Stomach (tissue), 9 donors: Measurements from ENCODE around the gene MCRIP2. TPM values are rescaled to one million over a fixed set of nuclear protein-coding genes. Genes with fewer than 3 reads are reported as not detected.

Experiments used
- DNase-seq, 2 donors: peaks; one replicate each; pipeline versions ENCODE4 v3.0.0 to v3.0.0-alpha.2; 2013 to 2019
- H3K27ac ChIP-seq, 5 donors: fragments of 200-600 bp in 4 of 5; sonication (generic) in 4 of 5; one replicate each; pipeline ENCODE4 v1.5.1; 2013 to 2019; ENCODE audit warnings: mild to moderate bottlenecking in 1 of 5, moderate library complexity in 1 of 5
- H3K27me3 ChIP-seq, 3 donors: fragments of 200-600 bp; sonication (generic); one replicate each; pipeline ENCODE4 v1.5.1; 2017 to 2019; ENCODE audit warnings: mixed run types in 1 of 3
- H3K36me3 ChIP-seq, 4 donors: fragments of 200-600 bp; sonication (generic); 1 replicate in 3 of 4; 2 replicates in 1 of 4; pipeline ENCODE4 v1.5.1; 2016 to 2019
- H3K4me1 ChIP-seq, 4 donors: fragments of 200-600 bp; sonication (generic); one replicate each; pipeline ENCODE4 v1.5.1; 2016 to 2019
- H3K4me3 ChIP-seq, 4 donors: fragments of 200-600 bp; sonication (generic) in 3 of 4; one replicate each; pipeline ENCODE4 v1.5.1; 2016 to 2019; ENCODE audit warnings: mild to moderate bottlenecking in 1 of 4
- H3K9me3 ChIP-seq, 4 donors: fragments of 200-600 bp; sonication (generic); one replicate each; pipeline ENCODE4 v1.5.1; 2016 to 2019
- EP300 ChIP-seq: sonication (generic); formaldehyde crosslinking; IDR thresholded peaks from one replicate; pipeline ENCODE4 v1.6.1; 2017; ENCODE audit warnings: antibody characterized with exemption
- POLR2A ChIP-seq, 4 donors: fragments of 450-650 bp; IDR thresholded peaks; one replicate each; pipeline ENCODE4 v1.6.1; 2016; ENCODE audit warnings: antibody characterized with exemption in 4 of 4, control low read depth in 2 of 4, mild to moderate bottlenecking in 1 of 4, moderate library complexity in 1 of 4
- POLR2AphosphoS5 ChIP-seq, 3 donors: sonication (generic); formaldehyde crosslinking; IDR thresholded peaks; one replicate each; pipeline ENCODE4 v1.6.1; 2016; ENCODE audit warnings: antibody characterized with exemption in 3 of 3
- WGBS, 5 donors: extraction: QIAGEN DNeasy Blood & Tissue Kit in 3 of 5; methylation state at CpG; one replicate each; pipeline versions ENCODE4 v1.1.5 to v1.1.7; 2013 to 2018; 5-methylcytosine and 5-hydroxymethylcytosine counted together
- intact Hi-C: fragments of 100-400 bp; cut with DNase I; formaldehyde crosslinking; loops from one replicate; pipeline ENCODE4 v1.15.1; 2023; ENCODE audit warnings: low total_unique reads
- polyA plus RNA-seq, 3 donors: library from polyadenylated mRNA; stranded (reverse); fragments of 200-250 nt; gene quantifications; one replicate each; pipeline ENCODE4 v1.2.3, GENCODE V29; 2013
- total RNA-seq, 5 donors: library from RNA; depleted of rRNA; stranded (reverse); fragments of >200 nt; gene quantifications; one replicate each; pipeline versions ENCODE4 v1.1.0 to v1.2.3, GENCODE V29; 2014 to 2016
- TF ChIP-seq, protein P1 (sequence below), 7 experiments: fragments of 450-650 bp in 4 of 7; fragments of 200-600 bp in 3 of 7; sonication (generic) in 3 of 7; IDR thresholded peaks; one replicate each; pipeline ENCODE4 v1.5.1; 2016 to 2019; ENCODE audit warnings: antibody characterized with exemption in 7 of 7, control low read depth in 2 of 7, mild to moderate bottlenecking in 1 of 7
- donor health status: healthy with polysubstance abuse.
- donor health status: Bipolar disorder and iron deficiency.
- donor health status: healthy.

MCRIP2 gene
- total and polyA plus RNA-seq, 8 donors: 14.0 to 440 (median 89.5) TPM

DNA sequence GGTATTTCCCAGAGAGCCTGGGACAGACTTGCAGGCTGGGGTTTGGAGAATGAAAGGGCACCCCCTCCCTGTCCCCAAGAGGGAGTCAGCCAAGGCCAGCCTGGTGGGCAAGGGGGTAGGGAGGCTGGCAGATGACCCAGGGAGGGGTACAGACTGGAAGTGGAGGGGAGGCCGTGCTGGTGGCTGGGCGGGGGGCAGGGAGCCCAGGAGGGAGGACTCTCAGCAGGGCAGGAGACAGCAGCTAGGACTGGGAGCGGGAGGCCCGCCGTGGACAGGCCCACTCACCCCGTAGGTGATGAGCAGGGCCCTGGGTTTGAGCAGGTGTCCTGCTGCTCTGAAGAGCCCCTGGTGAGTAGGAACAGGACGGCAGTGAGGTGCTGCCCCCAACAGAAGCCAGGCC, 6.6 kb upstream of the MCRIP2 start:
- H3K9me3 ChIP-seq: no peaks in the 10 kb centered on the region
- peaks cover 29 to 51% (median 47%) of the 10 kb centered on the region in 4 donors for H3K4me1 ChIP-seq
- H3K27ac ChIP-seq: no peak overlapping the region
- intact Hi-C loops: no loop called here
- WGBS, 5 donors: 62 to 90% (median 81%) methylated on average over 3 to 7 of the region's 7 CpGs
- DNase-seq: no peak
- H3K4me3 ChIP-seq: peak overlapping the region; percentile 73 to 96 (median 92)
- H3K27me3 ChIP-seq: peaks cover 0 to 13% (median 0%) of the 10 kb centered on the region in 3 donors
- peaks cover 5 to 23% (median 22%) of the 10 kb centered on the region in 4 donors for H3K36me3 ChIP-seq
- TF ChIP-seq, protein P1, sequence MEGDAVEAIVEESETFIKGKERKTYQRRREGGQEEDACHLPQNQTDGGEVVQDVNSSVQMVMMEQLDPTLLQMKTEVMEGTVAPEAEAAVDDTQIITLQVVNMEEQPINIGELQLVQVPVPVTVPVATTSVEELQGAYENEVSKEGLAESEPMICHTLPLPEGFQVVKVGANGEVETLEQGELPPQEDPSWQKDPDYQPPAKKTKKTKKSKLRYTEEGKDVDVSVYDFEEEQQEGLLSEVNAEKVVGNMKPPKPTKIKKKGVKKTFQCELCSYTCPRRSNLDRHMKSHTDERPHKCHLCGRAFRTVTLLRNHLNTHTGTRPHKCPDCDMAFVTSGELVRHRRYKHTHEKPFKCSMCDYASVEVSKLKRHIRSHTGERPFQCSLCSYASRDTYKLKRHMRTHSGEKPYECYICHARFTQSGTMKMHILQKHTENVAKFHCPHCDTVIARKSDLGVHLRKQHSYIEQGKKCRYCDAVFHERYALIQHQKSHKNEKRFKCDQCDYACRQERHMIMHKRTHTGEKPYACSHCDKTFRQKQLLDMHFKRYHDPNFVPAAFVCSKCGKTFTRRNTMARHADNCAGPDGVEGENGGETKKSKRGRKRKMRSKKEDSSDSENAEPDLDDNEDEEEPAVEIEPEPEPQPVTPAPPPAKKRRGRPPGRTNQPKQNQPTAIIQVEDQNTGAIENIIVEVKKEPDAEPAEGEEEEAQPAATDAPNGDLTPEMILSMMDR (IDR thresholded peaks at IDR 0.05): no peak
- TF ChIP-seq POLR2A (IDR thresholded peaks at IDR 0.05): no peak
- TF ChIP-seq EP300: no peak
- no peak for TF ChIP-seq POLR2AphosphoS5 (IDR thresholded peaks at IDR 0.05)

DNA sequence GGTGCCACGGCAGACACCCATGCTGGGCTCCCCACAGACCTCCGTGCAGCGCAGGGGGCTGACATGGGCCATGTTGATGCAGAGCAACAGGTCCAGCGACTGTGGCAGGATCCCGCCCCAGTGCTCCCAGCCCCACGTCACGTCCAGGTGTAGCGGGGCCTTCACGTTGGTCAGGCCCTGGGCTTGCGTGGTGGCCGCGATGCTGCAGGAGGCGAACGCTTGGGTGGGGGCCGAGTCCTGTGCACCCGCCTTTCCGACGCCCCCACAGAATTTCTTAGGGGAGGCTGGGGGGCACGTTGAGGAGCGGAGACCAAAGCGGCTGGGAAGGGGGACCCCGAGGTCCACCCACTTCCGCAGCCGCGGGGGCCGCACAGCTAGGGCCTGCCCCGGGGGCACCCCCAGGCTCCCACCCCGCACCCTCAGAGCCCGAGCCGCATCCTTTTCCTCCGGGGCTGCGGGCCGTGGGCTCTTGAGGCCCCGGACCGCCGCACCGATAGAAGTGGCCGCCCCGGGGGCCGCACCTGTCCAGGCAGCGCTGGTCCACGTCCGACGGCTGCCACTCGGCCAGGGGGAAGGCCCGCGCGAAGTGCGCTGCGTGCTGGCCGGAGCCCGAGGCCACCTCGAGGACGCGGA, 5.9 kb upstream of the MCRIP2 start:
- 0 to 4% (median 3%) methylated on average over 9 to 55 of the region's 55 CpGs for WGBS, 5 donors
- peaks cover 5 to 23% (median 22%) of the 10 kb centered on the region in 4 donors for H3K36me3 ChIP-seq
- H3K9me3 ChIP-seq: no peaks in the 10 kb centered on the region
- peaks cover 23 to 45% (median 43%) of the 10 kb centered on the region in 4 donors for H3K4me1 ChIP-seq
- peaks cover 0 to 13% (median 0%) of the 10 kb centered on the region in 3 donors for H3K27me3 ChIP-seq
- peak overlapping the region; percentile 73 to 96 (median 92) for H3K4me3 ChIP-seq
- H3K27ac ChIP-seq: peak overlapping the region; percentile 90 to 99 (median 97)
- no peak for DNase-seq
- intact Hi-C loops: no loop called here
- TF ChIP-seq, protein P1 (IDR thresholded peaks at IDR 0.05): no peak
- TF ChIP-seq EP300 (no peak), POLR2A (IDR thresholded peaks at IDR 0.05) (no peak), POLR2AphosphoS5 (IDR thresholded peaks at IDR 0.05) (no peak)

DNA sequence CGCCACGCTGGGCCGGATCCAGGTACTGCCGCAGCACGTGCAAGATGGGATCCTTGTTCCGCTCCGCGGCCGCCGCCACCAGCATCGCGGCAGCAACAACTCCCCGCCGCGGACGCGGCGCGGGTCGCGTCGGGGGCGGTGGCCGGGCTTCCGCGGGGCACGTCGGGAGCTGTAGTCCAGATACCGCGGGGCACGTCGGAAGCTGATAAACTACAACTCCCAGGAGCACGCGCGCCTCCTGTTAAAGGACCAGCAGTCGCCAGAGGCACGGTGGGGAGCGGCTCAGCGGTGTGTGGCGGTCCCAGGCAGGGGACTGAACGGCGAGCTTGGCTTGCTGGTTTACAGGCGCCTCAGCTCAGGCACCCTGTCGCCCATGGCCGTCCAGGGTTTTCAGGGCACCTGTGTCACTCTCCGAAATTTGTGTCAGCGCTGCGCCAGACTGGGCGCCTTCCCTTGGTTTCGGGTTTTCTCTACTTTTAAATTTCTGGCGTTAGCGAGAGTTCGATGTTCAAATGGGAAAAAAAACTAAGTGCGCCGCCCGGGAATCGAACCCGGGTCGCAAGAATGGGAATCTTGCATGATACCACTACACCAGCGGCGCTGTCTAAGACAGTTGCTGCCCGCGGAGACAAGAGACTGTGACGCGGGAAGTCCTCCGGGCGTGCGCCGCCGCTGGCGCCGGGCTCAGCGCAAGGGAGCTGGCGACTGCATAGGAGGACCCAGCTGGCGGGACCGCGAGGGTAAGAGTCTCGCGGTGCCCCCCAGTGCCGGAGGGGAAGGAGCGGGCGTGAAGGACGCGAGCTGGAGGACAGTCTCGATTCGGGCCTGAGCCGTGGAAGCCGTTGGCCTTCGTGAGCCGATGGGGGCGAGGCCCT, 5.2 kb upstream of the MCRIP2 start, which contains the start of gene METTL26:
Gene METTL26 (minus strand): TSS at position 100 of the 875 bp plus-strand sequence. CDS start 15 bp downstream, at position 85.
- Histone ChIP-seq H3K4me1 (peaks cover 17 to 45% (median 41%) of the 10 kb centered on the region in 4 donors), H3K4me3 (peak within 1 kb of the TSS; percentile 73 to 96 (median 92)), H3K27me3 (peaks cover 0 to 7% (median 0%) of the 10 kb centered on the region in 3 donors), H3K36me3 (peaks cover 5 to 23% (median 22%) of the 10 kb centered on the region in 4 donors), H3K9me3 (no peaks in the 10 kb centered on the region), H3K27ac (peak within 1 kb of the TSS; percentile 90 to 99 (median 97))
- WGBS, 5 donors: 0 to 1% (median 0%) methylated on average over 46 to 91 of the region's 91 CpGs
- intact Hi-C loops: no loop called here
- TF ChIP-seq, protein P1 (IDR thresholded peaks at IDR 0.05): no peak
- TF ChIP-seq POLR2AphosphoS5 (IDR thresholded peaks at IDR 0.05) (peak; percentile 69 to 89 (median 72)), EP300 (no peak)
- DNase-seq: peak; percentile 97 to 98
